ENCODE results near the gene DMD.

DMD gene

GRCh38 chrX:31318866-31319265 is 1892.5 kb downstream of the DMD start:
- no peak for DNase-seq (ENCODE audit: low read depth in 1 of 2, low spot score in 1 of 2)

GRCh38 chrX:31316340-31316991 is 1894.9 kb downstream of the DMD start:
- DNase-seq (ENCODE audit: low read depth in 1 of 2, low spot score in 1 of 2), result no peak

GRCh38 chrX:31314921-31315320 is 1896.4 kb downstream of the DMD start:
- no peak for DNase-seq (ENCODE audit: low read depth in 1 of 2, low spot score in 1 of 2)

- DNase-seq (ENCODE audit: low read depth in 1 of 2, low spot score in 1 of 2), result no peak
Observed at GRCh38 chrX:31307952-31308351, 1903.4 kb downstream of the DMD start.

GRCh38 chrX:31302573-31303075 is 1908.7 kb downstream of the DMD start:
- DNase-seq (ENCODE audit: low read depth in 1 of 2, low spot score in 1 of 2), result no peak

DNA sequence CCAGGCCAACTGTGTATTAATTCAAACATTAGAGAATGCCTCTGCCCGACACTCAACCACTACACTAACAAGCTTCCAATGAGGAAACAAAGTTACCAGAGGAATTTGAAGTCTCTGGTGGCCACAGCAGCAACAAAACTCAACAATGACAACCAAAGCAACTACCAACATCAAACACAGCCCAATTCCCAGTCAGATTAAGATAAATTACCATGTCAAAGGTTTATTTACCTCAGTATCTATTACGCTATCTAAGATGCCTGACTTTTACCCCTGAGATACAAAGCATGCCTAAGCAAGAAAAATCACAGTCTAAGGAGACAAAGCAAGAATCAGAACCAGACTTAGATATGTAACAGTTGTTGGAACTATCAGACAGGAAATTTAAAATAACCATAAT is 1909.4 kb downstream of the DMD start:
- no peak for DNase-seq (ENCODE audit: low read depth in 1 of 2, low spot score in 1 of 2)

DNA sequence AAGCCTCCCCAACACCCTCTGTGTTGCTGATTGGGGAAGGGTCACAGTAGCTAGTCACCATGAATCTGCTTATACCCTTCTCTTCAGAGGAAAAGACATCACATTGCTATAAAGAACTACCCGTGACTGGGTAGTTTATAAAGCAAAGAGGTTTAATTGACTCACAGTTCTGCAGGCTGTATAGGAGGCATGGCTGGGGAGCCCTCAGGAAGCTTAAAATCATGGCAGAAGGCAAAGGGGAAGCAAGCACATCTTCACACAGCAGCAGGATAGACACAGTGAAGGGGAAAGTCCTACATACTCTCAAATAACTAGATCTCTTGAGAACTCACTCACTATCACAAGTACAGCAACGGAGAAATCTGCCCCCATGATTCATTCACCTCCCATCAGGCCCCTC is 1910.1 kb downstream of the DMD start:
- no peak for DNase-seq (ENCODE audit: low read depth in 1 of 2, low spot score in 1 of 2)

DNA sequence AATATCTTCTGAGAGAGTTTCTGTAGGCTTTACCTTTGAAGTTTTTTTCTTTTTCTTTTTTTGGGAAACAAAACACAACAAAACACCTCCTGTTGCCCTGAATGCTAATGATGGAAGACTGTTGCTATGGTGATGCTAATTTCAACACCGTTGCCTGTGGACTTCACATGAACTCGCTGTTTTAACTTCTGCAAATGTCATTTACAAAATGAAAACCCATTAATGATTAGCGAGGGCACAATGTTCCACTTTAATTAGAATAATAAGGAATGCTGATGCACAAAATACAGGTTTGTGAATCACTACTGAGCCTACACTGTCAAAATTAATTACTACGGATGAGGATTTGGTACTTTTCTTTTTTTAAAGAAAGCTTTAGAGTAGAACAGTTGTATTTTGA is 1912.4 kb downstream of the DMD start:
- DNase-seq (ENCODE audit: low read depth in 1 of 2, low spot score in 1 of 2), result no peak

DNA sequence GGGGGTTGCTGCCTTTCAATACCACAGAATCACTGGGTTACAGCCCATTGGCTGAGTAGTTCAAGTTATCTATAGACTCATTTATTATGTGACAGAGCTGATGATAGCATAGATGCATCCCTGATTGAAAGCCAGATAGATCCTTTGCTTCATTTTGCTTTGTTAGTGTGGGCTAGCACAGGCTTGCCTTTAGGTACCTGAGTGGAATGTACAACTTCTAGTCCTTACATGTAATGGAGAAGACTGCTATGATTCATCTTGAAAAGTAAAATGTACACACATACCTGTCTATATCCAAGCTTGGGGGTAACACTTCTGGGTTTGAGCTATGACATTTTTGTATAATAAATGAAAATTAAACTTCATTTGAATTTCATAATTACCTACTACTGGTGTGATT is 1913.5 kb downstream of the DMD start:
- DNase-seq (ENCODE audit: low read depth in 1 of 2, low spot score in 1 of 2), result no peak

DNA sequence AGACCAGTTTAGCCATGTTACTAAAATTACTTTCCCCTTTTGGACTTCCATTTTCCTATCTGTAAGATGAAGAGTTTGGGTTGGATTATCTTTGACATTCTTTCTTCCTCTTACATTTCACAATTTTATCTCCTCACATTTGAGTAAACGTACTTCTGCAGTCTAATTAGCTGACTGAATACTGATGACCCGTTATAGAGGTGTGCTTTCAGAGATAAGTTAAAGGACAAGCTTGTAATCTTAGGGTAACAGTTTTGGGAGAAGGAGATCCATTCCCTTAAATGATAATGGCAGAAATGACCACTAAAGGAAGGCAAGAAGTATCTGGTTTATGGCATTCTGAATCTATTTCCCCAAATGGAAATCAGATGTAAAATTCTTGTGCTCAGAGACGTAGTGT is 1916.9 kb downstream of the DMD start:
- no peak for DNase-seq (ENCODE audit: low read depth in 1 of 2, low spot score in 1 of 2)

DNA sequence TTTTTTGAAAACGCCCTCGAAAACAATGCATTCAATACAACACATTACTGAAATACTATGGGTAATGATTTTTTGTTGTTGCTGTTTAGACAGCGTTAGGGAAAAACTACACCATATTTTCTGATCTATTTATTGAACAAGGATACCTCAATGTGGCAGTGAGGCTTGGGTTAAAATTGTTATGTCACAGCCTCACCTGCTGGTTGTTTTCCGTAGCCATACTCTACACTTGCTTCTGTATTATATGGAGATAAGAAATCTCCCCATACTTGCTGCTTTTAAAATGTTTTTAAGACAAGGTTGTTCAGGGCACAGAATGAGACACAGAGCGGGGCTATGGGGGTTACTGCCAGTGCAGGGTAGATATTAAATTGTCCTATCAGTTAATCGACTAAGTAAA is 1917.9 kb downstream of the DMD start:
- no peak for DNase-seq (ENCODE audit: low read depth in 1 of 2, low spot score in 1 of 2)

DNA sequence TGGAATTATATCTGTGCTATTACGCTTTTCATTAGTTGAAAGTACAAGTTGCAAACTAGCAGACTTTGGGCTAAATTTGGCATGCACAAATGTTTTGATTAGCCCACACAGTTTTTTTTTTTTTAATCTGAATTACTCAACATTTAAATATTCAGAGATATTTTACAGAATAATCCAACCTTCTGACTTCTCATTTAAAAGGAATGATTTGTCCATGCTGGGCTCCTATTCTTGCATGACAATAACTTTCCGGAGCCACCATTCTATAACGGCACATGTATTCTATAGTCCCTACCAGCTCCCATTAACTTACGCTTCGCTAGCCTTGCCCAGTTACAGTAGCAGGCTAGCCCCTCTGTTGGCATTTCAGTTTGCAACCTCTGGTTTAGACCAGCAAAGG is 1920.2 kb downstream of the DMD start:
- no peak for DNase-seq (ENCODE audit: low read depth in 1 of 2, low spot score in 1 of 2)

DNA sequence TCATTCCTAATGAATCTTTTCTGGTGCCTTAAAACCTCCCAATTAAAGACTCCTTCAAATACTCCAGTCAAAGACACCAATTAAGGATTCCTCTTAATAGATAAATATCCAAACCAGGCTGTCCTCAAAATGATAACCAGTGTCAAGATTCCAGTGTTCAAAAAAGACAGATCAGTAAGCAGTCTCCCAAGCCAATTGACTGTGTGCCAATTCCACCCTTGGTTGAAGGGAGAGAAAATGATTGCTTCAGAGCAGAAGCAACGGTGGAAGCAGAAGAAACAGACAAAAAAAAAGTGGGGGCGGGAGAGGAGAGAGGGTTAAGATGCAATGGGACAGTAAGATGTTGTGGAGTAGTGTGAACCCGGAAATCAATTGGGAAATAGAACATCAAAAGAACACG is 1923.5 kb downstream of the DMD start:
- DNase-seq (ENCODE audit: low read depth in 1 of 2, low spot score in 1 of 2), result no peak

GRCh38 chrX:31280580-31280979 is 1930.8 kb downstream of the DMD start:
- no peak for DNase-seq (ENCODE audit: low read depth in 1 of 2, low spot score in 1 of 2)

- no peak for DNase-seq (ENCODE audit: low read depth in 1 of 2, low spot score in 1 of 2)
Observed at GRCh38 chrX:31279359-31279758, 1932.0 kb downstream of the DMD start.

DNA sequence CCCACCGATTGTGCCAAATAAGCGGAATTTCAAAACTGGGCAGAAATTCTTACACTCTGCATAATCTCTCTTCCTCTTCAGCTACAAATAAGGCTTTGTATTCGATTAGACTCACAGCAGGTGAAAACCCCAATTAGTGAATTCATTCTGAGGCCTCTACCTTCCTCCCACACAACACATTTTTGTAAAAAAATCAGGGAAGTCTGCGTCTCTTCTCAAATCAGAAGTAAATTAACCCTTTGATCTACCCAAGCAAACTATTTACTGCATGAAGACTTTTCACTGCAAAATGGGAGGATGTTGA is 1938.9 kb downstream of the DMD start:
- DNase-seq (ENCODE audit: low read depth in 1 of 2, low spot score in 1 of 2), result no peak

DNA sequence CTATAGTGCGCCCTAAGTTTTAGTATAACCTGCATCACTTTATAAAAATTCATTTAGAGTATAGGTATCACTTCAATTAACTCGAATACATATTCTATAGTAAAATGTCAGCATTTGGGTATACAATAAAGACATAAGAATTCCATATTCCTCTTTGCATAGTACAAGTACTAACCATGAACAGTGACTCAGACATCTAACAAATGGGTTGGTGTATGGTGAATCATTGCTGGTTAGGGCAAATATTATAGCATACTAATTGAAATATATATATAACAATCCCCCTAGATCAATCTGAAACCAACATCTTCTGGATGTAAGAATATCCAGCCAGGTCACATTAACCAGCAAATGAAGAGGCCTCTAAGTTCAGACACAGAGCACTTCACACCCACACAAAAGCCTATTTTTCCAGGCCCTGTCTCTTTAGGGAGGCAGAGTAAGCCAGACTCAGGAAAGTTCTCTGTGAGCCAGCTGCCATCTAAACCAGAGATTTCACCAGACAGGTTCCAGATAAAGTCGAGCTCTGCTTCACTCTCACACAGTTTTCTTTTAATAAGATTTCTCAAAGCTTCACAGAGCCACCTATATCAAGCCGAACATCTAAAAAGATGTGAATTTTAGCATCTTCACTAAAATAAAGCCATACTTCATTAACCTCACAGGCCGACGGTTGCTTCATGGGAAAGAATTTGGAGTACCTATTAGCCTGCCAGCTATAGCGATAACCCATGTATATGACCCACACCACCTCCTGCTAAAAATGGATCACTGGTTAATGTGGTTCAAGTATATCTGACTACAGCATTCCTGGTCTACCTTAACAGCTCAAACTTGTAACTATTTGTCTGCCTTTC is 1939.5 kb downstream of the DMD start:
- no peak for DNase-seq (ENCODE audit: low read depth in 1 of 2, low spot score in 1 of 2)

GRCh38 chrX:31269914-31270313 is 1941.4 kb downstream of the DMD start:
- no peak for DNase-seq (ENCODE audit: low read depth in 1 of 2, low spot score in 1 of 2)

DNA sequence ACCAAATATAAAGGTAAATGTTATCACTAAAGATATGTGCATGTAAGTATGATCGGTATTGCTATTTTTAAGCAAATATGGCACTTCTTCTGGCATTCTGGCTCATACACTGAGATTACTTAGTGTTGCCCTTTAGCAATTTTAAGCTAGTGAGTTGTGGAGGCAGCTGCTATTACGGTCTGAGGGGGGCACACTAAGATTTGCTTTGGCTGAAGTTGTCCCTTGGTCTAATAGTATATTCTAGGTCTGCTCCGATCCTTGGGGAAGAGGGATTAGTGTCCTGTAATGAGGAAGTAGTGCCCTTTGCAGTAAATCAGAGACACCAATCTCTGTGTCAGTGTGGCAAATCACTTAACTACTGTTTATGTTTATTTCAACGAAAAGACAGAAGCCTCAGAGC is 1943.0 kb downstream of the DMD start:
- no peak for DNase-seq (ENCODE audit: low read depth in 1 of 2, low spot score in 1 of 2)

DNA sequence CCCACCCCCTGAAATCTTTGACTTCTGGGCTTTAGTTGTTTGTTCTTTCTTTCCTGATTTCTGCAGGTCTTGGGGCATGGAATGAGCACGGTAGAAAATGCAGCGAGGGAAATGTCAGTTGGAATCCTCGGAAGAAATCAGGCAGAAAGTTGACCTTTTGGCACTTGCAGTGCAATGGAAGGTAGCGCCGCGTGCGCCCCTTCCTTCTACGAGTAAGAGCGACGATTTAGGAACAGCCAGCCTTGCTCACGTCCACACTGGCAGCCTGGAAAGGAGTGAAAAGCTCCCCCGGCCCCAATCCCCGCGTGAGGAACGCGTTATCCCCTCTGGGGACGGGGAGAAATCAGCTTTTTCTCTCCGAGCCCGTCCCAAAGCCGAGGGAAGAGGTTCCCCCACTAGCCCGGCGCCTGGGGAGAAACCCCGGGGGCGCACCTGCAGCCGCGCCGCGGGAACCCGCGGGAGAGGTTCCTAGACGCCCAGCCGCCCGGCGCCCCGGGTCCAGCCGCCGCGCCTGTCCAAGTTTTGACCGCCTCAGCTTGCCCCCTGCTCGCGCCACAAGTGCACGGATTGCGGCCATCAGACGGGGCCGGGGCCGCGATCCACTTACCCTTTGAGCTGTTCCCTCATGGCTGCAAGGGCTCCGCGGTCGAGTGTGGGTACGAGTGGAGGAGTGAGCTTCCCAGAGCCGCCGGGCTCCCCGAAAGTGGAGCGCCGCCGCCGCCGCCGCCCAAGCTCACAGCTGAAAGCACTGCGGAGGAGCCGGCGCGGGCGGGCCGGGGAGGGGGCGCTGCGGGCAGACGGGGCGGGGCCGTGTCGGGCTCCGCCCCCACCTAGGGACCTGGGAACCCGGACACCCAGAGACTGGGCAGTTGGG is 1944.9 kb downstream of the DMD start:
- DNase-seq (ENCODE audit: low read depth in 1 of 2, low spot score in 1 of 2), result no peak

DNA sequence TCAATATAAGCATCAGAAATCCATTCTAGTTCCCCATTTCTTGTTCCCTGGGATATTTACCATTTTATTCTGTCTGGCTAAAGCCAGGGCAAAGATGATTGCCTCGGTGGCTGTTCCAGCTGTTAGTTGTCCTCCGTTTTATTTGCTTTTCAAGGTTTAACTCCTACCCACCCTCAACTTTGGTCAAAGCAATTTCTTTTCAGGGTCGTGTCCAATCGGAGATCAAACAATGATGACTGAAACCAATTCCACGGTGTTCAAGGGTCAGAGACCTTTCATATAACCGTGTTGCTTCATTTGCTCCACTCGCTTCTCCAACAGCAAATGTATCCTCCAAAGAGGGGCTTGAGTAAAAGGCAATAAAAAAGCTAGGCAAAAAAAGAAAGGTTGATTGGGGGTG is 1946.0 kb downstream of the DMD start:
- DNase-seq (ENCODE audit: low read depth in 1 of 2, low spot score in 1 of 2), result no peak

GRCh38 chrX:31260351-31260750 is 1951.0 kb downstream of the DMD start:
- no peak for DNase-seq (ENCODE audit: low read depth in 1 of 2, low spot score in 1 of 2)

Measured in stimulated activated CD4-positive, alpha-beta T cell treated with anti-CD3 and anti-CD28 coated beads, Interleukin-15, amount 100 ng/mL, for 1 hour (primary cell).